Hepatocyte (in vitro differentiated cells): ENCODE measurements around the gene GOLGA2.

Experiments
- EZH2 ChIP-seq: fragments of 200-600 bp; sonication (generic); IDR thresholded peaks from 2 replicates; pipeline ENCODE4 v1.6.1; 2016; ENCODE audit warnings: antibody characterized with exemption, mild to moderate bottlenecking, borderline replicate concordance
- EZH2phosphoT487 ChIP-seq: fragments of 200-600 bp; sonication (generic); IDR thresholded peaks from one replicate; pipeline ENCODE4 v1.6.1; 2018; ENCODE audit warnings: antibody characterized with exemption, mild to moderate bottlenecking, low read depth, moderate library complexity; ENCODE audit not compliant: unreplicated experiment, severe bottlenecking
- TF ChIP-seq, protein P1 (sequence below): fragments of 200-600 bp; sonication (generic); IDR thresholded peaks from 2 replicates; pipeline ENCODE4 v1.5.1; 2016; ENCODE audit warnings: antibody characterized with exemption, mild to moderate bottlenecking; ENCODE audit not compliant: poor library complexity

DNA sequence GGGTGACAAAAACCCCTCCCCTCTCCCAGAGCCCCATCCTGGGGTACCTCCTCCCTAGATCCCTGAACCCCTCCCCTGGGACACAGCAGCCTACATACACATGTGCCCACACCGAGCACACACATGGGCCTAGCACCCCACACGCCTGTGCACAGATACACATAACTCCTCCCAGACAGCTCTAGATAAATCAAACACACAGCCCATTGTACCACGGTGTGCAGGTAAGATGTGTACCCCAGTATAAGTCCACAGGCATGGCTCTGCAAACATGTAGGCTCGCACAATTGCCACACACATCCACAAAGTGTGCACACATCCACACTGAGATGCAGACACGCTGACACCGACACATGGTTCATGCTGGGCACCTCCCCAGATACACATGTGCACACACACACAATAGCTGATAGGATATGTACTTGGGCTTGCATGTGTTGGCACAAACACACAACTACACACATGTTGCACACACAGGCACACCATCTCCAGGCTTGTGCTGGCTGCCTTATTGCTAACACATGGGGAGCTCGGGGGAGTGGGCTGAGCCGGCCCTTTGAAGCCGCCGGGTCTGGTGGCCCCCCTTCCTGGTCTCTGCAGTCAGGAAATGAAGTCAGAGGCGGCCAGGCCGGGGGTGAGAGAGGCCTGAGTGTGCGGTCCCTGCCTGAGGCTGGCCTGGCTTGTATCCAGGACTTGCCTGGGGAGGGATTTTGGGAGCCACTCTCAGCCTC lies 30.2 kb downstream of the GOLGA2 start:
- TF ChIP-seq, protein P1, sequence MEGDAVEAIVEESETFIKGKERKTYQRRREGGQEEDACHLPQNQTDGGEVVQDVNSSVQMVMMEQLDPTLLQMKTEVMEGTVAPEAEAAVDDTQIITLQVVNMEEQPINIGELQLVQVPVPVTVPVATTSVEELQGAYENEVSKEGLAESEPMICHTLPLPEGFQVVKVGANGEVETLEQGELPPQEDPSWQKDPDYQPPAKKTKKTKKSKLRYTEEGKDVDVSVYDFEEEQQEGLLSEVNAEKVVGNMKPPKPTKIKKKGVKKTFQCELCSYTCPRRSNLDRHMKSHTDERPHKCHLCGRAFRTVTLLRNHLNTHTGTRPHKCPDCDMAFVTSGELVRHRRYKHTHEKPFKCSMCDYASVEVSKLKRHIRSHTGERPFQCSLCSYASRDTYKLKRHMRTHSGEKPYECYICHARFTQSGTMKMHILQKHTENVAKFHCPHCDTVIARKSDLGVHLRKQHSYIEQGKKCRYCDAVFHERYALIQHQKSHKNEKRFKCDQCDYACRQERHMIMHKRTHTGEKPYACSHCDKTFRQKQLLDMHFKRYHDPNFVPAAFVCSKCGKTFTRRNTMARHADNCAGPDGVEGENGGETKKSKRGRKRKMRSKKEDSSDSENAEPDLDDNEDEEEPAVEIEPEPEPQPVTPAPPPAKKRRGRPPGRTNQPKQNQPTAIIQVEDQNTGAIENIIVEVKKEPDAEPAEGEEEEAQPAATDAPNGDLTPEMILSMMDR, result no peak
- TF ChIP-seq EZH2phosphoT487 (no peak), EZH2 (no peak)
